ENCODE measurements around the gene HIGD1C. TPM values are rescaled to one million over a fixed set of nuclear protein-coding genes. Genes with fewer than 3 reads are reported as not detected.
"Not testable (repeated sequence)": the region's sequence is repeated elsewhere in the genome, so short reads cannot be mapped to it uniquely, and the experiment has no call there.

Gene HIGD1C
- total RNA-seq, 1 donor from 2014 or later = not detected

GRCh38 chr12:50928392-50928791 lies 24.0 kb upstream of the HIGD1C start:
- no peak for DNase-seq
- no peaks in the 10 kb centered on the region for H3K9me3 ChIP-seq
- peak overlapping the region; percentile 69 for H3K4me3 ChIP-seq
- H3K36me3 ChIP-seq = peaks cover 32% of the 10 kb centered on the region
- H3K27me3 ChIP-seq = no peaks in the 10 kb centered on the region
- TF ChIP-seq CTCF (IDR thresholded peaks at IDR 0.05) = no peak
- ATAC-seq = no peak
- intact Hi-C loops (cut with DNase I) = no loop called here
- peak overlapping the region; percentile 88 for H3K27ac ChIP-seq
- peaks cover 35% of the 10 kb centered on the region for H3K4me1 ChIP-seq

- Histone ChIP-seq H3K4me3 (peak overlapping the region; percentile 69), H3K4me1 (peaks cover 45% of the 10 kb centered on the region)
These were observed 22.5 kb upstream of the HIGD1C start for GRCh38 chr12:50929831-50930230.

GRCh38 chr12:50930477-50930876 lies 21.9 kb upstream of the HIGD1C start:
- H3K9me3 ChIP-seq; H3K4me3 ChIP-seq; H3K27ac ChIP-seq; intact Hi-C loops (cut with DNase I); DNase-seq; ATAC-seq; H3K27me3 ChIP-seq: not testable (repeated sequence)
- Histone ChIP-seq H3K4me1 (peaks cover 50% of the 10 kb centered on the region), H3K36me3 (peaks cover 32% of the 10 kb centered on the region)

More at GRCh38 chr12:50929831-50930230, 22.5 kb upstream of the HIGD1C start:
- TF ChIP-seq CTCF (IDR thresholded peaks at IDR 0.05) = no peak
- intact Hi-C loops (cut with DNase I) = no loop called here
- DNase-seq (no peak), ATAC-seq (no peak)
- H3K36me3 ChIP-seq = peaks cover 32% of the 10 kb centered on the region
- H3K27me3 ChIP-seq = no peaks in the 10 kb centered on the region
- no peaks in the 10 kb centered on the region for H3K9me3 ChIP-seq
- no peak overlapping the region for H3K27ac ChIP-seq

- Histone ChIP-seq H3K4me1 (peaks cover 57% of the 10 kb centered on the region), H3K27me3 (no peaks in the 10 kb centered on the region), H3K9me3 (no peaks in the 10 kb centered on the region), H3K4me3 (no peak overlapping the region), H3K27ac (no peak overlapping the region), H3K36me3 (peaks cover 32% of the 10 kb centered on the region)
- no peak for TF ChIP-seq CTCF (IDR thresholded peaks at IDR 0.05)
- ATAC-seq (no peak), DNase-seq (no peak)
- intact Hi-C loops (cut with DNase I) = no loop called here
These were observed 19.5 kb upstream of the HIGD1C start for GRCh38 chr12:50932787-50933280.

GRCh38 chr12:50933459-50934124 lies 18.8 kb upstream of the HIGD1C start:
- intact Hi-C loops (cut with DNase I) = no loop called here
- H3K36me3 ChIP-seq = peaks cover 32% of the 10 kb centered on the region
- no peak for TF ChIP-seq CTCF (IDR thresholded peaks at IDR 0.05)
- no peaks in the 10 kb centered on the region for H3K9me3 ChIP-seq
- ATAC-seq (no peak), DNase-seq (no peak)
- H3K4me1 ChIP-seq = peaks cover 49% of the 10 kb centered on the region
- no peak overlapping the region for H3K4me3 ChIP-seq
- no peaks in the 10 kb centered on the region for H3K27me3 ChIP-seq
- peak overlapping the region; percentile 76 for H3K27ac ChIP-seq

- H3K4me3 ChIP-seq = peak overlapping the region; percentile 20
- peak overlapping the region; percentile 76 for H3K27ac ChIP-seq
- H3K9me3 ChIP-seq = no peaks in the 10 kb centered on the region
- TF ChIP-seq CTCF (IDR thresholded peaks at IDR 0.05) = no peak
- H3K36me3 ChIP-seq = peaks cover 29% of the 10 kb centered on the region
- DNase-seq (no peak), ATAC-seq (peak; percentile 56)
- intact Hi-C loops (cut with DNase I) = no loop called here
- peaks cover 49% of the 10 kb centered on the region for H3K4me1 ChIP-seq
- H3K27me3 ChIP-seq = no peaks in the 10 kb centered on the region
These were observed 17.9 kb upstream of the HIGD1C start for GRCh38 chr12:50934371-50934851.
